HepG2 (cell line): Measurements from ENCODE around the gene MYBPC2. TPM values are rescaled to one million over a fixed set of nuclear protein-coding genes. Genes with fewer than 3 reads are reported as not detected.
A peak's percentile ranks its signal among the peaks of the same experiment; 100 is the strongest.

Source experiments
- E2F2 ChIP-seq: sonication (generic); formaldehyde crosslinking; IDR thresholded peaks from 2 replicates; pipeline ENCODE4 v1.4.0; 2020; ENCODE audit warnings: missing genetic modification reagents, borderline replicate concordance
- HOXA3 ChIP-seq: sonication (generic); formaldehyde crosslinking; IDR thresholded peaks from 2 replicates; pipeline ENCODE4 v1.5.0; 2020; ENCODE audit warnings: missing genetic modification reagents
- MAF1 ChIP-seq: sonication (generic); formaldehyde crosslinking; IDR thresholded peaks from 2 replicates; pipeline ENCODE4 v1.5.0; 2020; ENCODE audit warnings: missing genetic modification reagents, borderline replicate concordance
- MTF2 ChIP-seq: sonication (generic); formaldehyde crosslinking; IDR thresholded peaks from 2 replicates; pipeline ENCODE4 v1.5.0; 2020; ENCODE audit warnings: missing genetic modification reagents, borderline replicate concordance
- ZBTB33 ChIP-seq: sonication (generic); formaldehyde crosslinking; IDR thresholded peaks from 2 replicates; pipeline ENCODE4 v1.4.0; 2020; ENCODE audit warnings: missing genetic modification reagents
- ZNF407 ChIP-seq: sonication (generic); formaldehyde crosslinking; IDR thresholded peaks from one replicate; pipeline ENCODE4 v1.5.1; 2020; ENCODE audit warnings: mild to moderate bottlenecking, missing genetic modification reagents; ENCODE audit errors: not compliant biosample characterization
- ZNF468 ChIP-seq: sonication (generic); formaldehyde crosslinking; IDR thresholded peaks from 2 replicates; pipeline ENCODE4 v1.8.0; 2022; ENCODE audit warnings: mild to moderate bottlenecking, moderate library complexity, missing genetic modification reagents
- ZNF496 ChIP-seq: sonication (generic); formaldehyde crosslinking; IDR thresholded peaks from 2 replicates; pipeline ENCODE4 v1.8.1; 2023; ENCODE audit warnings: mild to moderate bottlenecking, moderate library complexity, missing genetic modification reagents; ENCODE audit not compliant: insufficient replicate concordance
- ZNF644 ChIP-seq: IDR thresholded peaks from 2 replicates; pipeline ENCODE4 v1.6.1; 2016; ENCODE audit warnings: low read depth
- ZUFSP ChIP-seq: sonication (generic); formaldehyde crosslinking; IDR thresholded peaks from 2 replicates; pipeline ENCODE4 v1.9.0; 2021; ENCODE audit warnings: missing genetic modification reagents, mild to moderate bottlenecking, borderline replicate concordance
- polyA plus RNA-seq, 8 experiments: library from polyadenylated mRNA; depleted of rRNA in 3 of 8; stranded (reverse) in 7 of 8; unstranded in 1 of 8; fragments of >200 nt; fragmentation: Illumina TruSeq in 4 of 8; extraction: Trizol in 4 of 8; gene quantifications; 2 replicates each; pipeline versions ENCODE4 v1.2.1 to v1.2.3, GENCODE V29; 2011 to 2016; ENCODE audit warnings: low read depth in 4 of 8, missing spikeins in 1 of 8, mixed read lengths in 1 of 8; ENCODE audit not compliant: insufficient read depth in 1 of 8
- total RNA-seq, 5 experiments: library from RNA; depleted of rRNA; stranded (reverse); fragments of >200 nt; fragmentation: Illumina TruSeq; extraction: Trizol; gene quantifications; 2 replicates each; pipeline ENCODE4 v1.2.3, GENCODE V29; 2016; ENCODE audit warnings: low read depth in 1 of 5

Gene MYBPC2
- total and polyA plus RNA-seq, 2 of the 13 experiments (the other 11 are each of a cell fraction or from before 2014, with no cell fraction given): not detected

GRCh38 chr19:50476224-50476906, 43.7 kb downstream of the MYBPC2 start, which contains the start of the genes EMC10 and GARIN5A (continued):
- TF ChIP-seq ZUFSP (no peak), MTF2 (CRISPR knock-in tag) (no peak), ZNF468 (no peak), E2F2 (CRISPR knock-in tag) (no peak), HOXA3 (CRISPR knock-in tag) (peak; percentile 18; the same call in 1 of the 2 replicates), ZBTB33 (CRISPR knock-in tag) (peak; percentile 11; the same call in 1 of the 2 replicates), ZNF644 (CRISPR knock-in tag) (no peak), ZNF496 (CRISPR knock-in tag) (no peak), MAF1 (CRISPR knock-in tag) (no peak), ZNF407 (CRISPR knock-in tag) (no peak)
